ENCODE results near the gene IL1RAPL2. TPM values are rescaled to one million over a fixed set of nuclear protein-coding genes. Genes with fewer than 3 reads are reported as not detected.
"Not testable (repeated sequence)": the region's sequence is repeated elsewhere in the genome, so short reads cannot be mapped to it uniquely, and the experiment has no call there.

Gene IL1RAPL2
- total RNA-seq, 1 donor from 2014 or later, result not detected

GRCh38 chrX:105101378-105101777 lies 535.4 kb downstream of the IL1RAPL2 start:
- Histone ChIP-seq H3K36me3 (ENCODE audit: control insufficient read depth, insufficient read depth, low read length) (no peaks in the 10 kb centered on the region), H3K27me3 (ENCODE audit: control insufficient read depth, insufficient read depth, low read length) (no peaks in the 10 kb centered on the region), H3K4me3 (ENCODE audit: low read depth, low read length) (no peak overlapping the region)
- TF ChIP-seq CTCF (IDR thresholded peaks at IDR 0.05; ENCODE audit: insufficient read depth, low read length, poor library complexity, severe bottlenecking), result no peak
- DNase-seq (ENCODE audit: low read depth), result no peak

- no peak for DNase-seq (ENCODE audit: low read depth)
- TF ChIP-seq CTCF (IDR thresholded peaks at IDR 0.05; ENCODE audit: insufficient read depth, low read length, poor library complexity, severe bottlenecking), result no peak
- no peak overlapping the region for H3K4me3 ChIP-seq (ENCODE audit: low read depth, low read length)
- no peaks in the 10 kb centered on the region for H3K36me3 ChIP-seq (ENCODE audit: control insufficient read depth, insufficient read depth, low read length)
- no peaks in the 10 kb centered on the region for H3K27me3 ChIP-seq (ENCODE audit: control insufficient read depth, insufficient read depth, low read length)
Observed at GRCh38 chrX:105109936-105110335, 543.9 kb downstream of the IL1RAPL2 start.

GRCh38 chrX:105114554-105115130 lies 548.6 kb downstream of the IL1RAPL2 start:
- Histone ChIP-seq H3K27me3 (ENCODE audit: control insufficient read depth, insufficient read depth, low read length) (no peaks in the 10 kb centered on the region), H3K4me3 (ENCODE audit: low read depth, low read length) (no peak overlapping the region), H3K36me3 (ENCODE audit: control insufficient read depth, insufficient read depth, low read length) (no peaks in the 10 kb centered on the region)
- DNase-seq (ENCODE audit: low read depth), result no peak
- TF ChIP-seq CTCF (IDR thresholded peaks at IDR 0.05; ENCODE audit: insufficient read depth, low read length, poor library complexity, severe bottlenecking), result no peak

GRCh38 chrX:105115596-105116320 lies 549.8 kb downstream of the IL1RAPL2 start:
- H3K27me3 ChIP-seq (ENCODE audit: control insufficient read depth, insufficient read depth, low read length); H3K4me3 ChIP-seq (ENCODE audit: low read depth, low read length); DNase-seq (ENCODE audit: low read depth); H3K36me3 ChIP-seq (ENCODE audit: control insufficient read depth, insufficient read depth, low read length): not testable (repeated sequence)

- Histone ChIP-seq H3K36me3 (ENCODE audit: control insufficient read depth, insufficient read depth, low read length) (no peaks in the 10 kb centered on the region), H3K4me3 (ENCODE audit: low read depth, low read length) (no peak overlapping the region), H3K27me3 (ENCODE audit: control insufficient read depth, insufficient read depth, low read length) (no peaks in the 10 kb centered on the region)
- no peak for TF ChIP-seq CTCF (IDR thresholded peaks at IDR 0.05; ENCODE audit: insufficient read depth, low read length, poor library complexity, severe bottlenecking)
- no peak for DNase-seq (ENCODE audit: low read depth)
Observed at GRCh38 chrX:105116486-105116885, 550.5 kb downstream of the IL1RAPL2 start.

- no peak for DNase-seq (ENCODE audit: low read depth)
- Histone ChIP-seq H3K4me3 (ENCODE audit: low read depth, low read length) (no peak overlapping the region), H3K36me3 (ENCODE audit: control insufficient read depth, insufficient read depth, low read length) (no peaks in the 10 kb centered on the region), H3K27me3 (ENCODE audit: control insufficient read depth, insufficient read depth, low read length) (no peaks in the 10 kb centered on the region)
- no peak for TF ChIP-seq CTCF (IDR thresholded peaks at IDR 0.05; ENCODE audit: insufficient read depth, low read length, poor library complexity, severe bottlenecking)
Observed at GRCh38 chrX:105117621-105118020, 551.6 kb downstream of the IL1RAPL2 start.

All from kidney epithelial cell (primary cell).